ENCODE data around the gene LTBP3. TPM values are rescaled to one million over a fixed set of nuclear protein-coding genes. Genes with fewer than 3 reads are reported as not detected.

The LTBP3 gene
- total and polyA plus RNA-seq, 9 of the 15 experiments (the other 6 are each of a cell fraction or from before 2014, with no cell fraction given) = 0.06 to 20.5 (median 4.8) TPM

GRCh38 chr11:65574109-65574810 is 16.1 kb upstream of the LTBP3 start (continued):
- TF ChIP-seq ZNF512 (tag; IDR thresholded peaks at IDR 0.05) = no peak
- TF ChIP-seq COPS2 (conservative IDR thresholded peaks at IDR 0.05) = no peak
- TF ChIP-seq CBX2 (IDR thresholded peaks at IDR 0.05; ENCODE audit: insufficient read depth, low read length, poor library complexity, severe bottlenecking) = no peak
- 0 out of 2 replicates have a peak, but pooled peaks have one; percentile 28 for TF ChIP-seq KLF1 (tag; IDR thresholded peaks at IDR 0.05)
- no peak for TF ChIP-seq CREBBP (IDR thresholded peaks at IDR 0.05; ENCODE audit: low read depth, low read length)
- TF ChIP-seq EWSR1 (IDR thresholded peaks at IDR 0.05; ENCODE audit: borderline replicate concordance, low read depth, partially characterized antibody) = no peak
- TF ChIP-seq BDP1 (IDR thresholded peaks at IDR 0.05; ENCODE audit: insufficient read depth, insufficient read length) = no peak
- TF ChIP-seq HDAC1 (IDR thresholded peaks at IDR 0.05) = peak in 1 of 2 experiments; percentile 64; a peak in 2 of 4 replicates
- no peak for TF ChIP-seq ARID2 (IDR thresholded peaks at IDR 0.05)
- TF ChIP-seq HNRNPH1 (optimal IDR thresholded peaks at IDR 0.05; ENCODE audit: low read depth, low read length) = no peak
- no peak for TF ChIP-seq SETDB1 (IDR thresholded peaks at IDR 0.05; ENCODE audit: low read length)
- TF ChIP-seq CUX1 (CRISPR knock-in tag; IDR thresholded peaks at IDR 0.05) = no peak
- TF ChIP-seq TARDBP (IDR thresholded peaks at IDR 0.05) = peak; percentile 73; the same call in 1 of the 2 replicates
- no peak for TF ChIP-seq ZC3H11A (IDR thresholded peaks at IDR 0.05; ENCODE audit: low read depth, low read length)
- TF ChIP-seq FOXK1 (CRISPR knock-in tag; IDR thresholded peaks at IDR 0.05; ENCODE audit: borderline replicate concordance) = no peak
- no peak for TF ChIP-seq FOXJ2 (tag; IDR thresholded peaks at IDR 0.05)
- no peak for TF ChIP-seq NCOA6 (IDR thresholded peaks at IDR 0.05)
- no peak for TF ChIP-seq ZNF766 (CRISPR knock-in tag; conservative IDR thresholded peaks at IDR 0.05)
- TF ChIP-seq ZNF12 (CRISPR knock-in tag; IDR thresholded peaks at IDR 0.05) = no peak
- TF ChIP-seq TCF3 (CRISPR knock-in tag; IDR thresholded peaks at IDR 0.05) = peak; percentile 37
- TF ChIP-seq IRF9 (tag; IDR thresholded peaks at IDR 0.05) = no peak
